ENCODE data around the gene LSS. TPM values are rescaled to one million over a fixed set of nuclear protein-coding genes. Genes with fewer than 3 reads are reported as not detected.
A peak's percentile ranks its signal among the peaks of the same experiment; 100 is the strongest.

LSS gene
- total RNA-seq (2022): 45.5 and 47.5 TPM in 2 replicates
- Bru-seq, nascent RNA: percentile 62 among the genes with signal in this experiment
- percentile 86 among the genes with signal in this experiment for BruChase-seq, experiment 1, labeled RNA remaining after a 6-hour chase
- BruChase-seq, experiment 2, labeled RNA remaining after a 2-hour chase: percentile 87 among the genes with signal in this experiment
- long read RNA-seq, full-length matches to known transcripts: 14 of 42 reads
- long read RNA-seq, partial matches to known transcripts: 7 of 42 reads
- long read RNA-seq, other reads (novel, unspliced or antisense): 21 of 42 reads

DNA sequence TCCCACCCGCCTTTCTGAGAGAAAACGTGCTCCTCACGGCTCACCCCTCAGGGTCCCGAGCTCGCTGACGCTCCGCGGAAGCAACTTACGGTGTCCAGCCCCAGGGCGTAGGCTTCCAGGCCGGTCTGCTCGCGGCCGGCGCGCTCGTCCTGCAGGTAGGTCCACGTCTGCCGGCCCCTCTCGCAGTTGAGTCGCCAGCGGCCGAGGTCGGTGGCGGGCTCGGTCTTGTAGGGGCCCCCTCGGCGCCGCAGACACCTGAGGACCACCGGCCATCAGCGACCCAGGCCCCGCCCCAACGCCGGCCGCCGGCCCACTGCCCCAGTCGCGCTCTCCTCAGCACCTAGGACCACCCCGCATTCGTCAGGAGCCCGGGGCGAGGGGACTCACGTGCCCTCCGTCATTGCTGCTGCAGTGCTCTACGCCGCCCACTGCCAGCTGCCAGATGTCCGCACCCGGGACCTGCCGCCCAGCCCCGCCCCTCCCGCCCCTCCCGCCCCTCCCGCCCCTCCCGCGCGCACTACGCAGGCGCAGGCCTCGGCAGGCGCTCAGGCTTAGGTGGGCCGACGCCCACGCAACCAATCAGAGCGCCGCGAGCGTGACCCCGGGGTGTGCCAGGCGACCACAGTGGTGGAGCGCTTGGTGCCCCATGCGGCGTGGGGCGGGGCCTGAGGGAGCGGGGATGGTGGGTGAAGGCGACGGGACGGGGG, at the start of gene LSS:
TSS of gene LSS (minus strand) at position 430 of the 707 bp plus-strand sequence. CDS start at position 401, 29 bp downstream.
- no peaks in the 10 kb centered on the region for H3K27me3 Mint-ChIP-seq (ENCODE audit: insufficient read depth, unreplicated experiment)
- BruUV-seq (replicated peaks): no TSS peak
- H3K27ac Mint-ChIP-seq (ENCODE audit: low read depth, unreplicated experiment): peak within 1 kb of the TSS; percentile 98
- H3K4me3 Mint-ChIP-seq (ENCODE audit: unreplicated experiment): peak within 1 kb of the TSS; percentile 87
- TF ChIP-seq, protein P1, sequence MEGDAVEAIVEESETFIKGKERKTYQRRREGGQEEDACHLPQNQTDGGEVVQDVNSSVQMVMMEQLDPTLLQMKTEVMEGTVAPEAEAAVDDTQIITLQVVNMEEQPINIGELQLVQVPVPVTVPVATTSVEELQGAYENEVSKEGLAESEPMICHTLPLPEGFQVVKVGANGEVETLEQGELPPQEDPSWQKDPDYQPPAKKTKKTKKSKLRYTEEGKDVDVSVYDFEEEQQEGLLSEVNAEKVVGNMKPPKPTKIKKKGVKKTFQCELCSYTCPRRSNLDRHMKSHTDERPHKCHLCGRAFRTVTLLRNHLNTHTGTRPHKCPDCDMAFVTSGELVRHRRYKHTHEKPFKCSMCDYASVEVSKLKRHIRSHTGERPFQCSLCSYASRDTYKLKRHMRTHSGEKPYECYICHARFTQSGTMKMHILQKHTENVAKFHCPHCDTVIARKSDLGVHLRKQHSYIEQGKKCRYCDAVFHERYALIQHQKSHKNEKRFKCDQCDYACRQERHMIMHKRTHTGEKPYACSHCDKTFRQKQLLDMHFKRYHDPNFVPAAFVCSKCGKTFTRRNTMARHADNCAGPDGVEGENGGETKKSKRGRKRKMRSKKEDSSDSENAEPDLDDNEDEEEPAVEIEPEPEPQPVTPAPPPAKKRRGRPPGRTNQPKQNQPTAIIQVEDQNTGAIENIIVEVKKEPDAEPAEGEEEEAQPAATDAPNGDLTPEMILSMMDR (IDR thresholded peaks at IDR 0.05; ENCODE audit: unreplicated experiment): no peak
- peaks cover 49% of the 10 kb centered on the region for H3K4me1 Mint-ChIP-seq (ENCODE audit: insufficient read depth, unreplicated experiment)
- intact Hi-C loops (cut with micrococcal nuclease): no loop called here
- DNase-seq (ENCODE audit: unreplicated experiment): peak; percentile 98
- peaks cover 22% of the 10 kb centered on the region for H3K36me3 Mint-ChIP-seq (ENCODE audit: insufficient read depth, unreplicated experiment)
- ChIA-PET CTCF (interaction anchor here (0.7 kb wide), 1 partner anchor 97 kb away, joined by 3 read pairs; a partner anchor contains a TSS), POLR2A (interaction anchor here (0.6 to 2.2 kb wide), 8 partner anchors 24 to 410 kb away, joined by 3 to 19 read pairs (median 5); partner anchors contain the start of genes DIP2A, MCM3AP, PRMT2 and YBEY)
- H3K9me3 Mint-ChIP-seq (ENCODE audit: unreplicated experiment): no peaks in the 10 kb centered on the region

DNA sequence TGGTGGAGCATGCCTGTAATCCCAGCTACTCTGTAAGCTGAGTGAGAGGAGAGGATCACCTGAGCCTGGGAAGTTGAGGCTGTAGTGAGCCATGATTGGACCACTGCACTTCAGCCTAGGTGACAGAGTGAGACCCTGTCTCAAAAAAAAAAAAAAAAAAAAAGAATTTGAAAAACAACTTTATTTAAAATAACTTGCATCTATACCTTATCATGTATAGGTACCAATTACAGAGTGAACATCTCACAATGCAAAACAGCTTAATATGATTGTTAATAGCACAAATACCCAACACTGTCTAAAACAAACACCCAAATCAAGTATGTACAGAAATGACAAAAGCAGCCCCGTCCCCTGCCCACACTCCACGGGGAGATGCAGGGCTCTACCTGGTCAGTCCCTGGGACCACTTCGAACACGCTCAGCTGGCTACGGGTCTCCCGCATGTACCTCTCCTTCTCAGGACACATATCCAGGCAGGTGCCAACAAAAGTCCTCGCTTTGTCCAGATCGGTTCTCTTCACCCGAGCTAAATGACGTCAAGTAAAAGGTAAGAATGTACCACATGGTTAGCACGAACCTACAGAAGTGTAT, 46.3 kb upstream of the LSS start:
- Mint-ChIP-seq H3K36me3 (ENCODE audit: insufficient read depth, unreplicated experiment) (peaks cover 97% of the 10 kb centered on the region), H3K27me3 (ENCODE audit: insufficient read depth, unreplicated experiment) (no peaks in the 10 kb centered on the region), H3K4me3 (ENCODE audit: unreplicated experiment) (no peak overlapping the region), H3K27ac (ENCODE audit: low read depth, unreplicated experiment) (no peak overlapping the region), H3K9me3 (ENCODE audit: unreplicated experiment) (no peaks in the 10 kb centered on the region), H3K4me1 (ENCODE audit: insufficient read depth, unreplicated experiment) (no peaks in the 10 kb centered on the region)
- BruUV-seq (replicated peaks): no TSS peak
- DNase-seq (ENCODE audit: unreplicated experiment): no peak
- POLR2A ChIA-PET: interaction anchor here (0.7 to 1.7 kb wide), 4 partner anchors 10 to 186 kb away, joined by 3 to 9 read pairs (median 3); partner anchors contain the start of gene MCM3AP
- intact Hi-C loops (cut with micrococcal nuclease): no loop called here
- TF ChIP-seq, protein P1 (IDR thresholded peaks at IDR 0.05; ENCODE audit: unreplicated experiment): no peak
- CTCF ChIA-PET: interaction anchor here (0.6 kb wide), 2 partner anchors 233 to 1327 kb away, joined by 3 read pairs; no protein-coding TSS in a partner anchor

DNA sequence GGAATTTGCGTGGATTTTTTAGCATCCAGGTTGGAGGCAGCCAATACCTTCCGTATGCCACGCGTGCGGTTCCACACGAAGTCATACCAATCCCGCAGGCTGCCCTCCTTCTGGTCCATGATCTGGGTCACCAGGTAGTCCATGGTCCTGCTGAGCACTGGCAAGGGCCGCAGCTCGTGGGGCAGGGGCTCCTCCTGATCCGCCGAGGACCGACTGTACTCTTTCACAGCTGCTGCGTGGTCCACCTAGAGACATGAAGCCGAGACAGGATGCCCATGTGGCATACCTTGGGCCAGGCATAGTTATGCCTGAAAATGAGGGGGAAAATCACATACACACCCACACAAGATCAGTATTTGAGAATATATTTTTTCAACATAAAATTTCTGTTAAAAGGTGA, 44.8 kb upstream of the LSS start:
- Mint-ChIP-seq H3K27ac (ENCODE audit: low read depth, unreplicated experiment) (peak overlapping the region; percentile 18), H3K4me3 (ENCODE audit: unreplicated experiment) (no peak overlapping the region), H3K4me1 (ENCODE audit: insufficient read depth, unreplicated experiment) (no peaks in the 10 kb centered on the region), H3K36me3 (ENCODE audit: insufficient read depth, unreplicated experiment) (peaks cover 97% of the 10 kb centered on the region), H3K27me3 (ENCODE audit: insufficient read depth, unreplicated experiment) (no peaks in the 10 kb centered on the region), H3K9me3 (ENCODE audit: unreplicated experiment) (no peaks in the 10 kb centered on the region)
- TF ChIP-seq, protein P1 (IDR thresholded peaks at IDR 0.05; ENCODE audit: unreplicated experiment): no peak
- POLR2A ChIA-PET: no interaction called here
- DNase-seq (ENCODE audit: unreplicated experiment): no peak
- no TSS peak for BruUV-seq (replicated peaks)
- CTCF ChIA-PET: interaction anchor here (0.5 kb wide), 1 partner anchor 1980 kb away, joined by 4 read pairs; no protein-coding TSS in a partner anchor
- intact Hi-C loops (cut with micrococcal nuclease): no loop called here

DNA sequence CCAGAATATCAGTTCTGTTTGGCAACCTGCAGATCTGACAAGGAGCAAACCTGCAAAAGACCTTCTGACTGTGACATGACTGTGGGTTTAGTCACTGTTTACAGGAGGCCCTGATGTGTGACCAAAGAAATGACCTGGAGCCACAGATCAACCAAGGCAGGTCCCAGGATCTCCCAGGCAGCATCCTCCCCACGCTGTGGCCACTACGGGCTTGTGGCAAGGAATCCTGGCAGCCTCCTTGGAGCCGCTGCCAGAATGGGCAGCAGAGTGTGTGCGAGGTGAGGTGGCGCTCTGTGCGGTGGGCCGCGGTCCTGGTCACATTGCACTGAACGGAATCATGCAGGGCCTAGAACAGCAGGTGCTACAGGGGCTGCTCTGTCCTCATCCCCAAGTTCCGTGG, 40.9 kb upstream of the LSS start:
- TF ChIP-seq, protein P1 (IDR thresholded peaks at IDR 0.05; ENCODE audit: unreplicated experiment): no peak
- no peak overlapping the region for H3K4me3 Mint-ChIP-seq (ENCODE audit: unreplicated experiment)
- no peak for DNase-seq (ENCODE audit: unreplicated experiment)
- intact Hi-C loops (cut with micrococcal nuclease): no loop called here
- no peak overlapping the region for H3K27ac Mint-ChIP-seq (ENCODE audit: low read depth, unreplicated experiment)
- no peaks in the 10 kb centered on the region for H3K27me3 Mint-ChIP-seq (ENCODE audit: insufficient read depth, unreplicated experiment)
- H3K4me1 Mint-ChIP-seq (ENCODE audit: insufficient read depth, unreplicated experiment): no peaks in the 10 kb centered on the region
- peaks cover 97% of the 10 kb centered on the region for H3K36me3 Mint-ChIP-seq (ENCODE audit: insufficient read depth, unreplicated experiment)
- BruUV-seq (replicated peaks): no TSS peak
- ChIA-PET CTCF (no interaction called here), POLR2A (interaction anchor here (0.7 to 1.0 kb wide), 3 partner anchors 12 to 39 kb away, joined by 3 read pairs; no protein-coding TSS in a partner anchor)
- no peaks in the 10 kb centered on the region for H3K9me3 Mint-ChIP-seq (ENCODE audit: unreplicated experiment)
